Activated CD8-positive, alpha-beta memory T cell treated with anti-CD3 and anti-CD28 coated beads for 36 hours (primary cell): Measurements from ENCODE around the gene HIP1R. TPM values are rescaled to one million over a fixed set of nuclear protein-coding genes. Genes with fewer than 3 reads are reported as not detected.
"Not testable (repeated sequence)": the region's sequence is repeated elsewhere in the genome, so short reads cannot be mapped to it uniquely, and the experiment has no call there.

ENCODE experiments used
- CTCF ChIA-PET: fragments of 350-600 bp; sonication (Branson Sonifier 250); formaldehyde crosslinking; loops from one replicate; lab custom pipeline; 2021; ENCODE audit warnings: antibody characterized with exemption; lab: Charles Lee
- POLR2A ChIA-PET: fragments of 350-600 bp; sonication (Branson Sonifier 250); formaldehyde crosslinking; loops from one replicate; lab custom pipeline; 2021; ENCODE audit warnings: antibody characterized with exemption; lab: Charles Lee
- total RNA-seq, 2 experiments: library from RNA; stranded (reverse); gene quantifications; one replicate each; pipeline ENCODE4 v1.2.3, GENCODE V29; 2021

Gene HIP1R
- total RNA-seq, 2 experiments from 2014 or later = 23.0 to 23.1 TPM

GRCh38 chr12:122893208-122894153, 58.2 kb downstream of the HIP1R start:
- POLR2A ChIA-PET = interaction anchor here (2.3 kb wide), 1 partner anchor 13 kb away, joined by 7 read pairs; no protein-coding TSS in a partner anchor
- CTCF ChIA-PET = no interaction called here

GRCh38 chr12:122894193-122895121, 59.2 kb downstream of the HIP1R start:
- ChIA-PET CTCF (interaction anchor here (1.6 kb wide), 1 partner anchor 34 kb away, joined by 5 read pairs; no protein-coding TSS in a partner anchor), POLR2A (interaction anchor here (1.6 to 2.3 kb wide), 3 partner anchors 12 to 23 kb away, joined by 4 to 7 read pairs (median 6); no protein-coding TSS in a partner anchor)

- ChIA-PET POLR2A (interaction anchor here (1.6 to 2.3 kb wide), 3 partner anchors 12 to 24 kb away, joined by 4 to 7 read pairs (median 6); no protein-coding TSS in a partner anchor), CTCF (interaction anchor here (1.6 kb wide), 1 partner anchor 35 kb away, joined by 5 read pairs; no protein-coding TSS in a partner anchor)
These were observed 60.1 kb downstream of the HIP1R start for GRCh38 chr12:122895320-122895703.

GRCh38 chr12:122895704-122896636, 60.7 kb downstream of the HIP1R start, which contains the start of gene VPS37B:
Gene VPS37B (minus strand): TSS chr12:122896124. CDS start chr12:122896062, 62 bp downstream.
- ChIA-PET POLR2A (interaction anchor here (1.6 to 1.8 kb wide), 2 partner anchors 13 to 24 kb away, joined by 4 to 6 read pairs; no protein-coding TSS in a partner anchor), CTCF (interaction anchor here (0.8 to 1.6 kb wide), 4 partner anchors 13 to 36 kb away, joined by 3 to 5 read pairs (median 3); no protein-coding TSS in a partner anchor)

DNA sequence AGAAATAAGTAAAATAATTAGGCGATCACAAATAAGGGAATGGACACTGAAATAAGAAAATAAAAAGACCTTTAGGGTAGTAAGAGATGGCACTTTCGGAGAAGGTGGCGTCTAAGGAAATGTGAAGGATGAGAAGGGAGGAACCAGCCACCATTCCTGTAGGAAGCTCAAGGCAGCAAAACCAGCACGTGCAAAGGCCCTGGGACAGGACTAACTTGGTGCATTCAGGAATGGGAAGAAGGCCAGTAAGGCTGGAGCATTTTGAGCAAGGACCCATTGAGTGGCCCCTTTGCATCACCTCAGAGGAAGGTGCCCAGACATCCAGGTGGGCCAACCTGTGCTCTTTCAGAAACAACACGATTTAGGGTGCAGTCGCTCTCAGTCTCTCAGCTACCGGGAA, 61.4 kb downstream of the HIP1R start:
- POLR2A ChIA-PET = no interaction called here
- CTCF ChIA-PET = interaction anchor here (0.8 to 2.9 kb wide), 4 partner anchors 14 to 36 kb away, joined by 3 to 10 read pairs (median 3); no protein-coding TSS in a partner anchor

DNA sequence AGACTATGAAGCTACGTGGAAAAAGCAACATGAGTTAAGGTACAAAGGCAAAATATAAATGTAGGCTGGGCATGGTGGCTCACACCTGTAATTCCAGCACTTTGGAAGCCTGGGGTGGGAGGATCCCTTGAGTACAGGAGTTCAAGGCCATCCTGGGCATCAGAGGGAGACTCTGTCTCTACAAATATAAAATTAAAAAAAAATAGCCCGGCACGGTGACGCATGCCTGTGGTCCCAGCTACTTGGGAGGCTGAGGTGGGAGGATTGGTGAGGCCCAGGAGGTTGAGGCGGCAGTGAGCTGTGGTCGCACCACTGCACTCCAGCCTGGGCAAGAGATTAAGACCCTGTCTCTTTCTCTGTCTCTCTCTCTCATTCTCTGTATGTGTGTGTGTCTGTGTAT, 64.6 kb downstream of the HIP1R start:
- CTCF ChIA-PET = interaction anchor here (1.3 to 1.5 kb wide), 2 partner anchors 12 to 47 kb away, joined by 4 read pairs; no protein-coding TSS in a partner anchor
- POLR2A ChIA-PET = no interaction called here

GRCh38 chr12:122902854-122903692, 67.8 kb downstream of the HIP1R start:
- CTCF ChIA-PET = interaction anchor here (0.7 kb wide), 1 partner anchor 41 kb away, joined by 3 read pairs; no protein-coding TSS in a partner anchor
- POLR2A ChIA-PET = interaction anchor here (0.6 kb wide), 2 partner anchors 23 to 142 kb away, joined by 3 to 4 read pairs; no protein-coding TSS in a partner anchor

DNA sequence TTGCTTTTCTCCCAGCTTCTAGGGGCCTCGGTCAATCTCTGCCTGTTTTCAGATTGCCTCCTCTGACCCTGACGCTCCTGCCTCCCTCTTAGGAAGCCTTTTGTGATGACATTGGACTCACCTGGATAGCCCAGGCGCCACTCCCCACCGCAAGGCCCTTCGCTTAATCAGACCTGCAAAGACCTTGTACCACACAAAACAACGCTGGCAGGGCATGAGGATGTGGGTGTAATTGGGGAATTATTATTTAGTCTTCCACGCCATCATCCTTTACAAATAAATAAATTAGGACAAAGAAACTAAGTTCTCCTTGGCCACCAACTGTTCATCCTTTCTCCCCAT, 68.4 kb downstream of the HIP1R start:
- CTCF ChIA-PET = no interaction called here
- POLR2A ChIA-PET = no interaction called here

DNA sequence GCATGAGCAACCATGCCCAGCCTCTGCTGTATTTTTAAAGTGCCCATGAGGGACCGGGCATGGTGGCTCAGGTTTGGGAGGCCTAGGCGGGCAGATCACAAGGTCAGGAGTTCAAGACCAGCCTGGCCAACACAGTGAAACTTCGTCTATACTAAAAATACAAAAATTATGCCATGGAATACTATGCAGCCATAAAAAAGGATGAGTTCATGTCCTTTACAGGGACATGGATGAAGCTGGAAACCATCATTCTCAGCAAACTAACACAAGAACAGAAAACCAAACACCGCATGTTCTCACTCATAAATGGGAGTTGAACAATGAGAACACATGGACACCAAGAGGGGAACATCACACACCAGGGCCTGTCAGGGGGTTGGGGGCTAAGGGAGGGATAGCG, 70.0 kb downstream of the HIP1R start:
- POLR2A ChIA-PET, CTCF ChIA-PET: not testable (repeated sequence)

DNA sequence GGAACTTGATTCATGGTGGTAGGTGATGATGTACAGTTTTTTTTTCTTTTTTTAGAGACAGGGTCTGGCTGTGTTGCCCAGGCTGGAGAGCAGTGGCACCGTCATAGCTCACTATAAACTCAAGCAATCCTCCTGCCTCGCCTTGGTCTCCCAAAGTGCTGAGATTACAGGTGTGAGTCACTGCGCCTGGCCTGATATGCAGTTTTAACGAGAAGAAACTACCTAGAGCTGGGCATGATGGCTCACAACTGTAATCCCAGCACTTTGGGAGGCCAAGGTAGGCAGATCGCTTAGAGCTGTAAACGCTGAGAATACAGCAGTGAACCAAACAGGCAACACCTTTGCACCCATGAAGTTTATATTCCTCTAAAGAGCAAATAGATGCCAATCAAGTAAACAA, 73.7 kb downstream of the HIP1R start:
- ChIA-PET POLR2A (no interaction called here), CTCF (interaction anchor here (0.6 kb wide), 1 partner anchor 8 kb away, joined by 3 read pairs; no protein-coding TSS in a partner anchor)

GRCh38 chr12:122909442-122910288, 74.4 kb downstream of the HIP1R start:
- CTCF ChIA-PET = interaction anchor here (0.6 kb wide), 1 partner anchor 7 kb away, joined by 3 read pairs; no protein-coding TSS in a partner anchor
- POLR2A ChIA-PET = no interaction called here

Other genes starting within 250 kb of the HIP1R start
- gene HCAR2, start 132.1 kb upstream of the HIP1R start, total RNA-seq = not detected
- gene HCAR3, start 118.6 kb upstream of the HIP1R start, total RNA-seq = not detected
- gene HCAR1, start 104.6 kb upstream of the HIP1R start, total RNA-seq = under 1 TPM; 0.08 to 0.15 TPM
- gene DENR, start 82.6 kb upstream of the HIP1R start, total RNA-seq = 10 to 100 TPM; 76.4 to 78.8 TPM
- under 1 TPM; 0.36 to 0.57 TPM for gene CCDC62, start 60.9 kb upstream of the HIP1R start, total RNA-seq
- 10 to 100 TPM; 20.1 to 20.7 TPM for gene VPS37B, start 60.7 kb downstream of the HIP1R start, total RNA-seq
- 1 to 10 TPM; 4.5 to 4.8 TPM for gene ABCB9, start 131.0 kb downstream of the HIP1R start, total RNA-seq
- 10 to 100 TPM; 28.7 to 30.8 TPM for gene OGFOD2, start 139.8 kb downstream of the HIP1R start, total RNA-seq
- gene ARL6IP4, start 145.2 kb downstream of the HIP1R start, total RNA-seq = 100 to 1,000 TPM; 172 to 180 TPM